ENCODE results near the gene CETP. TPM values are rescaled to one million over a fixed set of nuclear protein-coding genes. Genes with fewer than 3 reads are reported as not detected.
A peak's percentile ranks its signal among the peaks of the same experiment; 100 is the strongest.
"Not testable (repeated sequence)": the region's sequence is repeated elsewhere in the genome, so short reads cannot be mapped to it uniquely, and the experiment has no call there.

The CETP gene
- total RNA-seq, 1 donor from 2014 or later = 8.2 TPM

DNA sequence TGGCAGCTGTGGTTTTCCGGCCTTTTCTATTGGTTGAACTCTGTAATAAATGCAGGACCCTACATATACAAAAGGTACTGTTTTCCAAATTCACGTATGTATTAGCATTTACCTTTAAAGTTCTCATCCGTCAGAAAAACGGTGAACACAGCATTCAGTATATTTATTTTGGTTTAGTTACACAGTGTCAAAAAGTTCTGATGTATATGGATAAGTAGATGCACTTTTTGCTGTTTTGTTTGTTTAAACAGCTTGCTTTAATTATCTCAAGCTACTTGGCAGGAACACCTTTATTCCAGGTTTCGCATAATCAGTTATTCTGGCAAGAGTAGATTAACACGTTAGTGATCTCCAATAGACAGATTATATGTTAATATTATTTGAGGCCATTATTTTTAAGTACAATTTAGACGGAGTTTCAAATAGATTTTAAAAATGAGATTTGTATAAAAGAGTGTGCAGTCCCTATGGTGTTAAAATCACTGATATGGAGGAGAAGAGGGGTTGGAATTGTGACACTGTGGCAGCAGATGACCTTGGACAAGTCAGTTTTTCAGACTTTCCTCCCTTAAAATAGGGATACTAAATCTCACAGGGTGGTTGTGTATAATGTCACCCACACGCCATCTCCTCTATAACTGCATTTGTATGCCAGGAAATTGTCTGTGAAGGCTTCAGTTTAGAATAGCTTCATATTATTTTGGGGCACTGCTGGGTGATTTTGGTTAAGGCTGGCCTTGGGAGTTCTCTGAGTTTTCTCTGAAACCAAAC, 27.7 kb upstream of the CETP start:
- DNase-seq (ENCODE audit: low spot score) (no peak), ATAC-seq (no peak)
- intact Hi-C loops (cut with DNase I) = no loop called here

DNA sequence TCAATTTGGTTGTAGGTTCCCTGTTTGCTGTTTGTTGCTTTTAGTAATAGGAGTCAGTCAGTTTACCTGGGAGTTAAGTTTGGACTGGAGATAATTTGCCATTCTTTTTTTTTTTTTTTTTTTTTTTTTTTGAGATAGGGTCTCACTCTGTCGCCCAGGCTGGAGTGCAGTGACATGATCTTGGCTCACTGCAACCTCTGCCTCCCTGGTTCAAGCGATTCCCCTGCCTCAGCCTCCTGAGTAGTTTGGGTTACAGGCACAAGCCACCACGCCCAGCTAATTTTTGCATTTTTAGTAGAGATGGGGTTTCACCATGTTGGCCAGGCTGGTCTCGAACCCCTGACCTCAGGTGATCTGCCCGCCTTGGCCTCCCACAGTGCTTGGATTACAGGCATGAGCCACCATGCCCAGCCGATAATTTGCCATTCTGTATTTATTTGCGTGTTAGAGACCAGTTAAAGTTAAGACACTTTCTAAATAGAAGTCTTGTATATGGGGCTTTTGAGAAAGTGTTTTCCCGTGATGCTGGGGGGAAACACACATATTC, 27.1 kb upstream of the CETP start:
- intact Hi-C loops (cut with DNase I) = not testable (repeated sequence)

DNA sequence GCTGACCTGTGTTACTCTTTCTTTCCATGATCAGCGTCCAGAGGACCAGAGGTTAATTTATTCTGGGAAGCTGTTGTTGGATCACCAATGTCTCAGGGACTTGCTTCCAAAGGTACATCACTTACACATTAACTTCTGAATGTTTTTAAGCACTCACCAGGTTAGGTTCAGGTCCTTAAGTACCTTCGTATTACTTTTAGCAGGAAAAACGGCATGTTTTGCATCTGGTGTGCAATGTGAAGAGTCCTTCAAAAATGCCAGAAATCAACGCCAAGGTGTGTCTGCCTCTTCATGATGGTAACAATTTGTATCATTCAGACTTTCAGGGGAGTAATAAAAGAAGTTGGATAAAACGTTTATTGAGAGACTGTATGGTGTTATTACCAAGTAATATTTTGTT, 26.5 kb upstream of the CETP start:
- ATAC-seq (no peak), DNase-seq (ENCODE audit: low spot score) (no peak)
- intact Hi-C loops (cut with DNase I) = no loop called here

More for the DNA sequence above, 27.1 kb upstream of the CETP start:
- DNase-seq (ENCODE audit: low spot score); ATAC-seq: not testable (repeated sequence)

DNA sequence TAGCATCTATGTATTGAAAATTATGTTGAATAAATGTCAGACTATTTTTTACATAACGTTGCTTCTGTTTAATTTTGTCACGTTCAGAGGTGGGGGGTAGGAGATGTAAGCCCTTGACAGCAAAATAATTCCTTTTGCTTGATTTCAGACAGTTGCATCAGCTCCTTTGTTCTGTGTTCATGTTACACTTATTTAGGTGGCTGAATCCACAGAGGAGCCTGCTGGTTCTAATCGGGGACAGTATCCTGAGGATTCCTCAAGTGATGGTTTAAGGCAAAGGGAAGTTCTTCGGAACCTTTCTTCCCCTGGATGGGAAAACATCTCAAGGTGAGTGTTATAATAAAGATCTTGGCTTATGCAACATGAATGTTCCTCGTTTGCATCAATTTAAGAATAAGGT, 25.3 kb upstream of the CETP start:
- ATAC-seq = no peak
- intact Hi-C loops (cut with DNase I) = no loop called here

DNA sequence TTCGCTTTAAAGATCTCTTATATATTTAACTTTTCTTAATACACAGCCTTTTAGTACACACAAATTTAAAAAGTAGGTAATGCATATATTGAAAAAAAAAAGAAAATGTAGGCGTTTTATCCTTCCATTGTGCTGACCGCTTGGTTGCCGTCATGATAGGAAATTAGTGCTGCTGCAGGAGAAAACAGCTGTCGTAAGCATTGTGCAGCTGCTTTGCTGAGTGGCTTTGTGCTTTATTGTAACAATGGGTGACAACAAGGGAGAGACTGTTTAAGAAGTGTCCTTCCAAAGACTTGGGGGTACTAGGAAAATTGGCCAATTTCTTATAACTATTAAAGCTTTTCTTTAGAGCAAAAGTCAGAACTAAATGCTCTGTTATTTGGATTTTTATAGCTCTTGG, 24.8 kb upstream of the CETP start:
- intact Hi-C loops (cut with DNase I) = no loop called here
- ATAC-seq (no peak), DNase-seq (ENCODE audit: low spot score) (no peak)

More for the DNA sequence above, 25.3 kb upstream of the CETP start:
- DNase-seq (ENCODE audit: low spot score) = no peak

DNA sequence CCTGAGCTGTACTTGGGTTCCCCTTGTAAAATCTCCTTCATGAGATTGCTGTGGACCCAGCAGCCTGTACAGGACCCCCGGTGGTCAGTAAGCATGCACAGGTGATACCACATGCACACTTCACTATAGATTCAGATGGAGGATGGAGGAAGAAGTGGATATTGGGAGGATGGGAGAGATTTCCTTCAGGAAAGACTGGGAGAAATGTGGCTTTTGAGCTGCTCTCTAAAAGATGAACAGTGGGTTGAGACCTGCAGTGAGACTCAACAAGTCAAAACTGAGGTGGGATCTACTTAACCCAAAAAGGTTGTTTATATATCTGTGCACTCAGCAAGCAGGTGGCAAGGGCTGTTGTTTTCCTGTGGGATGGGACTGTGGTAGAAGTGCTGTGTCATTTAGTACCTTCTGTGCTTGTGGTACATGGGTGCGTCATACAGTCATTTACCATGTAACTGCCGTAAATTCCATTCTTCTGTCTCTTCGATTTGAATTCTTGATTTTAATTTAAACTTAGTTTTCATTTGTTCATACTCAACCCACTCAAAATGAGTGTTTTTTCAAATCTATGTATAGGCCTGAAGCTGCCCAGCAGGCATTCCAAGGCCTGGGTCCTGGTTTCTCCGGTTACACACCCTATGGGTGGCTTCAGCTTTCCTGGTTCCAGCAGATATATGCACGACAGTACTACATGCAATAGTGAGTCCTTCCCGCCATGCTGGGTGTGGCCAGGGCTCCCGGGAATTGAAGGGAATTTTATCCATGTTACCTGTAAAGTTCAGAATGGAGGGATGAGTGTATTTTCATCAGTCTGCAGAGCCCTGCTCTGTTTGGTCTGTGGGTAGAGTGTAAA, 22.9 kb upstream of the CETP start:
- DNase-seq (ENCODE audit: low spot score) (no peak), ATAC-seq (no peak)
- intact Hi-C loops (cut with DNase I) = no loop called here

DNA sequence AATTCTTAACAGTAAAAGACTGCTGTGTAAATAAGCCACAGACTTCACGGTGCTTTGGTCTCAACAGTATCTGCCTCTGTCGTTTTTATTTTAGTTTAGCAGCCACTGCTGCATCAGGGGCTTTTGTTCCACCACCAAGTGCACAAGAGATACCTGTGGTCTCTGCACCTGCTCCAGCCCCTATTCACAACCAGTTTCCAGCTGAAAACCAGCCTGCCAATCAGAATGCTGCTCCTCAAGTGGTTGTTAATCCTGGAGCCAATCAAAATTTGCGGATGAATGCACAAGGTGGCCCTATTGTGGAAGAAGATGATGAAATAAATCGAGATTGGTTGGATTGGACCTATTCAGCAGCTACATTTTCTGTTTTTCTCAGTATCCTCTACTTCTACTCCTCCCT, 21.9 kb upstream of the CETP start:
- ATAC-seq = no peak
- intact Hi-C loops (cut with DNase I) = loop anchor here (10.0 kb wide), 1 partner anchor 75 kb away; the partner anchor contains the start of gene SLC12A3
- DNase-seq (ENCODE audit: low spot score) = no peak

DNA sequence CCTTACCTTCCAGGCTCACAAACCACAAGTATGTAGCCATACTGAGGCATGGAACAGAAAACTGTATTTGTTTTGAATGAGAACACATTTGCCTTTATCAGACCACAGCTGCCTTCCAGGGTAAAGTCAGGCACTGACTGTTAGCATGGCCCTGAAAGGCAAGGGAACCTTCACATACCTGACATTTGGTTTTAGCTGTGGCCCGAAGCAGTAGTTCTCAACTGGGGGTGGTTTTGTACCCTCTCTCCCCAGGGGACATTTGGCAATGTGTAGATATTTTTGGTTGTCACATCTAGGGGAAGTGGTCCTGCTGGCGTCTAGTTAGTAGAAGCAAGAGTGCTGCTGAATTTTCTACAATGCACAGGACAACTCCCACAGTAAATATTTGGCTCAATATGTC, 20.7 kb upstream of the CETP start:
- ATAC-seq (no peak), DNase-seq (ENCODE audit: low spot score) (no peak)
- intact Hi-C loops (cut with DNase I) = loop anchor here (10.0 kb wide), 1 partner anchor 76 kb away; the partner anchor contains the start of gene SLC12A3

DNA sequence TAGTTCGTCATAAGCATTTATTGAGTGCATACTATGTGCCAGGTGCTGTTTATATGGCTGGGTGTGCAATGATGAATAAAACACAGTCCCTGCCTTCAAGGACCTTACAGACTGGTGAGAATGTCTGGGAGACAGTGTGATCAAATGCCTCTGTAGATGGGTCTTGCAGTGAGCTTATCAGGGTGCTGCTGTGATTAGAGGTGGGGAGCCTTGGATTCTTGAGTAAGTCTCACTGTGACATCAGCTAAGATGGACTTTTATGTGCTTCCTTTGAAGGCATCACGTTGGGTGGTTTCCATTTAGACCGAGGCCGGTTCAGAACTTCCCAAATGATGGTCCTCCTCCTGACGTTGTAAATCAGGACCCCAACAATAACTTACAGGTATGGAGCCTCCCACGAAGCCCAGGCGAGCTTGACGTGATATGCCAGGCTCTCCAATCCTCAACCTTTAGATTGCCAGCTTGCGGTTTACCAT, 19.9 kb upstream of the CETP start:
- no peak for ATAC-seq
- intact Hi-C loops (cut with DNase I) = loop anchor here (10.0 kb wide), 1 partner anchor 77 kb away; the partner anchor contains the start of gene SLC12A3
- no peak for DNase-seq (ENCODE audit: low spot score)

DNA sequence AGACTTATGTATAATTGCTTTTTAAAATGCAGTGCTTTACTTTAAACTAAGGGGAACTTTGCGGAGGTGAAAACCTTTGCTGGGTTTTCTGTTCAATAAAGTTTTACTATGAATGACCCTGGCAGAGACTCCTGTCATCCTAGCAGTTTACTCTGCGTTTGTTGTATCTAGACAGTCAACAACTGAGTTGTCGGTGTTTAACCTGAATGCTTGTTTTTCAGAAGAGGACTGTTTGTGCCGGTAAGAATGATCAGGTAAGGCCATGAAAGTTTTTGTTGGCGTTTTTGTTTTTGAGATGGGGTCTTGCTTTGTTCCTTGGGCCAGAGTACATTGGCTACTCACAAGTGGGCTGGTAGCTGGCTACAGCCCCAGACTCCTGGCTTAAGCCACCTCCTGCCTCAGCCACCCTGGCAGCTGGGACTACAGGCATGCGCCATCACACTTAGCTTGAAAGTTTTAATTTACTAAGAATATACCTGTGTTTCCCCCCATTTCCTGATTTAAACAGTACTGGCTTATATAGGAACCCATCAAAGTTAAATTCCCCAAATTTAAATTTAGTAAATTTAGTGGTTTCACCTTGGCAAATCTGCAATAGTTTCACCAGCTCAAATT, 17.9 kb upstream of the CETP start:
- DNase-seq (ENCODE audit: low spot score) (no peak), ATAC-seq (no peak)
- intact Hi-C loops (cut with DNase I) = loop anchor here (10.0 kb wide), 1 partner anchor 79 kb away; the partner anchor contains the start of gene SLC12A3

DNA sequence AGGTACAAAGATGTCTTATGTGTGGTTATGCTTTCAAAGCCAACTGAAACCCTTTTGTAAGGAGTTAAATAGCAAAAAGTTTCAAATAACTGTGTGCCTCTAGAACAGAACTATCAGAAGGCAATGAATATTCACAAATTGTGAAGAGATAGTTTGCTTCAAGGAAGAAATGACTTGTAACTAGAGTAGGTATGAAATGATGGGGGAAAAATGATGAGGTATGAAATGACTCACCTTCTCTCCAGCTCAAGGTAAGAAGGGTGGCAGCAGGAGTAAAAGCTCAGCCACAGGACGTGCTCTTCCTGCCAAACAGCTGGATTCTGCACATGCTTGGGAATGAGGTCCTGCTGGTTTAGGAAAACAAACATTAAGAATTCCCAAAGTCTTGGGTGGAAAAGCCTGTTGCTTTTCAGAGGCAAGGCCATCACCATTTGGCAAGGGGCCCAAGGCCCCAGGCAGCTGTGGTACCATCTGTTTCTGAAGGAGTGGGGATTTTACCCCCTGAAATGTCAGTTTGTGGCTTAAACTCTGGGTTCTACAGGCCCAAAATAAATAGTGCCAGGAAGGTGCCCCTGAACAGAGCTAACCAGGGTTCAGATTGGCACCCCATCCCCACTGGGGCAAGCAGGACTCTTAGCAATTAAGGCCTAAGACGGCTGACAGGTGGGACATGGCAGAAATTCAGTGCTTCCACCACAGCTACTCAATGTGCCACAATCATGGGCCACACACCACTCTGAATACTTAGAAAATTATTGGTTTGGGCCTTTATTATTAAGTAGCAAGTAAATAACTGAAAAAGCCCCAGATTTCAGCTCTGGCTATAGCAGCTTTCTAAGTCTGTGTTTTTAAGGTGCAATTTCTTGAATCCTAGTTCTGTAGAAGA, 16.6 kb upstream of the CETP start:
- DNase-seq (ENCODE audit: low spot score) = no peak
- intact Hi-C loops (cut with DNase I) = loop anchor here (10.0 kb wide), 1 partner anchor 80 kb away; the partner anchor contains the start of gene SLC12A3
- peak; percentile 10 for ATAC-seq

DNA sequence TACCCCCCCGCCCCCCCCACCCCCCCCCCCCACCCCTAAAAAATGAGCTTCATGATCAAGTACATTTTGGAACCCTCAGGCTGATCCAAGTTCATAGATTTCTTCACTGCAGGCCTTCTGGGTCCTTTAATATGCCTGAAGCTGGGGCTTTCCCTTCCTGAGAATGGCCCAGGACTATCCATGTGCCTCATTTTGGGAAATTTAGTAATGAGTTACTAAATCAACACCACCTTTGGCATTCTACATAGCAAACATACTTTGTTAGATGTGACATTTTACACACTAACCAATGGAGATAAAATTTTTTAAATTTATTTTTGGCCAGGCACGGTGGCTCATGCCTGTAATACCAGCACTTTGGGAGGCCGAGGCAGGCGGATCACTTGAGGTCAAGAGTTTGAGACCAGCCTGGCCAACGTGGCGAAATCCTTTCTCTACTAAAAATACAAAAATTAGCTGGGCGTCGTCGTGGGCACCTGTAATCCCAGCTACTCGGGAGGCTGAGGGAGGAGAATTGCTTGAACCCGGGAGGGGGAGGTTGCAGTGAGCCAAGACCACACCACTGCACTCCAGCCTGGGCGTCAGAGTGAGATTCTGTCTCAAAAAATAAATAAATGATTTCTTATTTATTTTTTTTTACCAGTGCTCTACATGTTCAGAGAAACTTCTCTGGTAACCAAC, 15.8 kb upstream of the CETP start:
- ATAC-seq (peak; percentile 55), DNase-seq (ENCODE audit: low spot score) (no peak)
- intact Hi-C loops (cut with DNase I) = loop anchor here (10.0 kb wide), 1 partner anchor 81 kb away; the partner anchor contains the start of gene SLC12A3

DNA sequence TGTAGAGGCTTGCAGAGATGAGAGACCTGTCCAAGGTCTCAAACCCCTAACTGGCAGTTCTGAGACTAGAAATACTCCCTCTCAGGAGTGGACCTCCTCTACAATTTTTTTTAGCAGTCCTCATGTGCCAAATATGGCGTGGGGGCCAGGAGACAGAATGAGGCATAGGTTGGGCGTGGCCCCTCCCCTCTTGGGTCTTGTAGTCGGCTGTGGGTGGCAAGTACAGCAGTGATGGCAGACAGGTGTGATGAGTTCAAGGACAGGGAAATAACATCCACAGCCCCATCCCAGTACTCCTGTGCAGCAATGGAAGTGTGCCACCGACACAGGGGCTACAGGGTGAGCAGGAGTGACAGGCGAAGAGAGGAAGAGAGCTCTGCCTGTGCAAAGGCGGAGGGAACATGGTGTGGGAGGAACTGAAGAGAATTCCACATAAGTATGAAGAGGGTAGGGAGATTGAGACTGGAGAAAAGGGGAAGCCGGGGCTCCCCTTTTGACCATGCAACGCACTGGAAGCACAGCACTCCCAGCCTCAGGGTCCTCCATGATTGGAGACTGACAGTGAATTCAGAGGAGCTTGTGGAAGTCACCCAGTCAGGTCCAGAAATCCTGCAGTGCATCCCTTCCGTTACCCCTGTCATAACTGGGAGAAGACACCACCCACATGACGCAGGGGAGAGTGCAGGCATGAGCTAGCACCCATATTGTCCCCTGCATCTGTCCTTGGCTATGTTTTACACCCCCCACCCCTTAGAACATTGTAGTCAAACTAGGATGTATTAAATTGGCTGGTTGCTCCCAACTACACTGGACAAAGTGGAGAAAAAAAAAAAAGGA, 14.8 kb upstream of the CETP start:
- DNase-seq (ENCODE audit: low spot score) (no peak), ATAC-seq (peak; percentile 2)
- intact Hi-C loops (cut with DNase I) = loop anchor here (10.0 kb wide), 1 partner anchor 82 kb away; the partner anchor contains the start of gene SLC12A3

DNA sequence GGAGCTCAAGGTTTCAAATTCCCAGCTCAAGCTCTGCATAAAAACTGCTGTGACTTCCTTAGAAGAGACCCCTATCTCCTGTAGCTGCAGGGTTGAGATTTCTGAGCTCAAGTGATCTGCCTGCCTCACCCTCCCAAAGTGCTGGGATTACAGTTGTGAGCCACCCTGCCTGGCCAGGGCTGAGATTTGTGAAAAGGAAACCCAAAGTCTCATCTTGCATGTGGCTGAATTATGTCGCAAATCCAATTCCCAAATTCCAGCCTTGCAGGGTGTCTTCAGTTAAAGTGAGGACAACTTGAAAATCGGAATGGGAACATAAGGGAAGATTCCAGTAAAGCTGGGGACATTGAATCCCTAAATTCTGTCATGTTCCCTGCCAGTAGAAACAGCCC, 14.2 kb upstream of the CETP start:
- ATAC-seq = no peak
- DNase-seq (ENCODE audit: low spot score) = no peak
- intact Hi-C loops (cut with DNase I) = loop anchor here (10.0 kb wide), 1 partner anchor 83 kb away; the partner anchor contains the start of gene SLC12A3

DNA sequence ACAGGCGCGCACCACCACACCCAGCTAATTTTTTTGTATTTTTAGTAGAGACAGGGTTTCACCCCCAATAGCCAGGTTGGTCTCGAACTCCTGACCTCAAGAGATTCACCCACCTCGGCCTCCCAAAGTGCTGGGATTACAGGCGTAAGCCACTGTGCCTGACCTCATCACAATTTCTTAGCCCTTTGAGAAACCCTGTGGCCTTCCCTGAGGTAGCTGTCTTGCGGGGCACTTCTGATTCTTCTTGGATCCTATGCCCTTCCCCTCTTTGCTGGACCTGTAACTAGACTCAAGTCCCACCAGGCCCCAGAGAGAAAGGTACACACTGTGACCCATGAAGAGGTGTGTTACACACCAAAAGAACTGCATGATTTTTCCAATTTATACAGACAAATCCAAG, 13.5 kb upstream of the CETP start:
- intact Hi-C loops (cut with DNase I) = loop anchor here (10.0 kb wide), 1 partner anchor 83 kb away; the partner anchor contains the start of gene SLC12A3
- ATAC-seq = no peak
- no peak for DNase-seq (ENCODE audit: low spot score)

DNA sequence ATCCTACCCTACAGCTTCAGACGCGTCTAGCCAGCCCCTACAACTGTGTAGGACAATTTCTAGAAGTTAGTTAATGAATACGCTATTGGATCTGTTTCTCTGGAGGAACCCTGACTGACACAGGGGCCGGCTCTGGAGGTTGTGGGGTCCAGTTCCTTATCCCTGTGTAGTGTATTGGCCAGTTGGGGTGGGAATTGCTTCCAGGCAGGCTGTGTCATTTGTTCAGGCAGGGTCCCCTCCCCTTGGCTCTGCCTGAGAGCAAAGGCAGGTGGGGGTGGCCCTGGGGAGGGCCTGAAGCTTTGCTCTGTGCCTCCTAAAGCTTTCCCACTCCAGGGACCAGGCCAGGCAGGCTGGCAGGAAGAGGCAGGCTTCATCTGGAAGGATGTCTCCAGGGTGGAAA, 11.7 kb upstream of the CETP start:
- intact Hi-C loops (cut with DNase I) = no loop called here
- DNase-seq (ENCODE audit: low spot score) (no peak), ATAC-seq (no peak)
